ENCODE measurements around the gene OR4B1.

Gene OR4B1

GRCh38 chr11:48216510-48216909 lies at the start of gene OR4B1:
OR4B1 (plus strand) TSS chr11:48216810; CDS start chr11:48216810, 0 bp downstream.
- TF ChIP-seq GATA3 (IDR thresholded peaks at IDR 0.05; ENCODE audit: low read depth, low read length) = no peak
- no peak for TF ChIP-seq GATA2 (IDR thresholded peaks at IDR 0.05; ENCODE audit: low read depth, low read length)

- TF ChIP-seq GATA2 (IDR thresholded peaks at IDR 0.05; ENCODE audit: low read depth, low read length) = no peak
- TF ChIP-seq GATA3 (IDR thresholded peaks at IDR 0.05; ENCODE audit: low read depth, low read length) = no peak
These were observed 49.2 kb upstream of the OR4B1 start for GRCh38 chr11:48167380-48167779.

GRCh38 chr11:48168815-48169214 lies 47.8 kb upstream of the OR4B1 start:
- no peak for TF ChIP-seq GATA3 (IDR thresholded peaks at IDR 0.05; ENCODE audit: low read depth, low read length)

GRCh38 chr11:48169259-48169658 lies 47.4 kb upstream of the OR4B1 start:
- TF ChIP-seq GATA3 (IDR thresholded peaks at IDR 0.05; ENCODE audit: low read depth, low read length) (no peak), GATA2 (IDR thresholded peaks at IDR 0.05; ENCODE audit: low read depth, low read length) (no peak)

- TF ChIP-seq GATA2 (IDR thresholded peaks at IDR 0.05; ENCODE audit: low read depth, low read length) (no peak), GATA3 (IDR thresholded peaks at IDR 0.05; ENCODE audit: low read depth, low read length) (no peak)
These were observed 46.9 kb upstream of the OR4B1 start for GRCh38 chr11:48169717-48170116.

- TF ChIP-seq GATA3 (IDR thresholded peaks at IDR 0.05; ENCODE audit: low read depth, low read length) = no peak
- no peak for TF ChIP-seq GATA2 (IDR thresholded peaks at IDR 0.05; ENCODE audit: low read depth, low read length)
These were observed 46.1 kb upstream of the OR4B1 start for GRCh38 chr11:48170241-48171233.

- TF ChIP-seq GATA2 (IDR thresholded peaks at IDR 0.05; ENCODE audit: low read depth, low read length) (no peak), GATA3 (IDR thresholded peaks at IDR 0.05; ENCODE audit: low read depth, low read length) (no peak)
These were observed 43.6 kb upstream of the OR4B1 start for GRCh38 chr11:48172818-48173609.

- no peak for TF ChIP-seq GATA2 (IDR thresholded peaks at IDR 0.05; ENCODE audit: low read depth, low read length)
- TF ChIP-seq GATA3 (IDR thresholded peaks at IDR 0.05; ENCODE audit: low read depth, low read length) = no peak
These were observed 38.9 kb upstream of the OR4B1 start for GRCh38 chr11:48177661-48178060.

- TF ChIP-seq GATA3 (IDR thresholded peaks at IDR 0.05; ENCODE audit: low read depth, low read length) = no peak
- no peak for TF ChIP-seq GATA2 (IDR thresholded peaks at IDR 0.05; ENCODE audit: low read depth, low read length)
These were observed 36.0 kb upstream of the OR4B1 start for GRCh38 chr11:48180627-48181026.

- no peak for TF ChIP-seq GATA2 (IDR thresholded peaks at IDR 0.05; ENCODE audit: low read depth, low read length)
- no peak for TF ChIP-seq GATA3 (IDR thresholded peaks at IDR 0.05; ENCODE audit: low read depth, low read length)
These were observed 33.6 kb upstream of the OR4B1 start for GRCh38 chr11:48182860-48183526.

- TF ChIP-seq GATA2 (IDR thresholded peaks at IDR 0.05; ENCODE audit: low read depth, low read length) (no peak), GATA3 (IDR thresholded peaks at IDR 0.05; ENCODE audit: low read depth, low read length) (no peak)
These were observed 32.2 kb upstream of the OR4B1 start for GRCh38 chr11:48184452-48184851.

- TF ChIP-seq GATA2 (IDR thresholded peaks at IDR 0.05; ENCODE audit: low read depth, low read length) = no peak
- TF ChIP-seq GATA3 (IDR thresholded peaks at IDR 0.05; ENCODE audit: low read depth, low read length) = no peak
These were observed 22.7 kb upstream of the OR4B1 start for GRCh38 chr11:48193876-48194275.

GRCh38 chr11:48207881-48208280 lies 8.7 kb upstream of the OR4B1 start:
- TF ChIP-seq GATA3 (IDR thresholded peaks at IDR 0.05; ENCODE audit: low read depth, low read length) = no peak
- TF ChIP-seq GATA2 (IDR thresholded peaks at IDR 0.05; ENCODE audit: low read depth, low read length) = no peak

GRCh38 chr11:48210052-48210451 lies 6.6 kb upstream of the OR4B1 start:
- TF ChIP-seq GATA2 (IDR thresholded peaks at IDR 0.05; ENCODE audit: low read depth, low read length) (no peak), GATA3 (IDR thresholded peaks at IDR 0.05; ENCODE audit: low read depth, low read length) (no peak)
